Smooth muscle cell of bladder (primary cell): Measurements from ENCODE around the gene LTO1. TPM values are rescaled to one million over a fixed set of nuclear protein-coding genes. Genes with fewer than 3 reads are reported as not detected.

ENCODE experiments used
- total RNA-seq: library from RNA; depleted of rRNA; stranded (reverse); fragments of >200 nt; gene quantifications from 2 replicates; pipeline ENCODE4 v1.2.3, GENCODE V29; 2014

Gene LTO1
- total RNA-seq: 16.4 and 20.5 TPM in 2 replicates

GRCh38 chr11:69674886-69675714 is at the start of gene LTO1:
Gene LTO1, minus strand, starts transcription at chr11:69675353. Its CDS starts 114 bp downstream, at chr11:69675239.

DNA sequence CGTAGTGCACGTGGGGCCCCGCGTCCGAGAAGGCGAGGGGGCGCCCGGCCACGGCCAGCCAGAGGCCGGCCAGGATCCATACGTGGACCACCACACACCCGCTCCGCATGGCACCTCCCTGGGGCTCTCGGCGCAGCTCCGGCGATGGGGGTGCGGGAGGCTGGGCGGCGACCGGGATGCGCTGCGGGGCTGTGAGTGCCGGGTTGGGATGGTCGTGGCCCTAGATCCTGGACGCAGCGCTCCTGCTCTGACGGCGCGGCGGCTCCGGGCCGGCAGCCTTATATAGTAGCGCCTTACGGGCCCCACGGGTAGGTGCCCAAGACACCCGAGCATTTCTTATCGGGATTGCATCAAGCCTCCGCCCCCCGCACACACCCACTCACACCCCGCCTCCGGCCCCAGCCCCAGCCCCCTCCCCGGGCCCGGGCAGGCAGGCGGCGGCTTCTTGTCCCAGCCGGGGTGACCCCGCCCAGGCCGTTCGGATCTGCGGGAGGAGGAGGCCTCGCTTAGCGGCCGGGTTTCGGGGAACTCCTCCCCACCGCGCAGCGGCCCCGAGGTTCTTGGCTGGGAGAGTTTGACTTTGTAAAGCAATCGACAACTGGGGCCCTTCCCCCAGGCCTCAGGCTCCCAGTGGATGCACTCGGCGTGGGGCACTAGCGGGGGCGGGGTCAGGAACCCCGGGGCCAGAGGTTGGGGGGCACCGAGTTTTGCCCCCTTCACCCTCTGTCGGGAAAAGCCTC is 28.8 kb upstream of the LTO1 start, which contains the start of gene FGF19:
TSS of gene FGF19 (minus strand) at position 255 of the 740 bp plus-strand sequence. CDS start at position 109, 146 bp downstream.

DNA sequence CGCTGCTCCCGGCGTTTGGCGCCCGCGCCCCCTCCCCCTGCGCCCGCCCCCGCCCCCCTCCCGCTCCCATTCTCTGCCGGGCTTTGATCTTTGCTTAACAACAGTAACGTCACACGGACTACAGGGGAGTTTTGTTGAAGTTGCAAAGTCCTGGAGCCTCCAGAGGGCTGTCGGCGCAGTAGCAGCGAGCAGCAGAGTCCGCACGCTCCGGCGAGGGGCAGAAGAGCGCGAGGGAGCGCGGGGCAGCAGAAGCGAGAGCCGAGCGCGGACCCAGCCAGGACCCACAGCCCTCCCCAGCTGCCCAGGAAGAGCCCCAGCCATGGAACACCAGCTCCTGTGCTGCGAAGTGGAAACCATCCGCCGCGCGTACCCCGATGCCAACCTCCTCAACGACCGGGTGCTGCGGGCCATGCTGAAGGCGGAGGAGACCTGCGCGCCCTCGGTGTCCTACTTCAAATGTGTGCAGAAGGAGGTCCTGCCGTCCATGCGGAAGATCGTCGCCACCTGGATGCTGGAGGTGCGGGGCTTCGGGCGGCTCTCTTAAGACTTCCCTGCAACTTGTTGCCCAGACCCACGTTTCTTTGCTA is 34.1 kb downstream of the LTO1 start, which contains the start of gene CCND1:
TSS of gene CCND1 (plus strand) at position 162 of the 587 bp plus-strand sequence. CDS start at position 320, 158 bp downstream.

Other genes with a start within 250 kb of the LTO1 start
- not detected in 2 replicates for gene LINC01488, start 193.7 kb downstream of the LTO1 start, total RNA-seq
- 117 and 208 TPM in 2 replicates for gene CCND1, start 34.2 kb downstream of the LTO1 start, total RNA-seq
- gene FGF19, start 28.7 kb upstream of the LTO1 start, total RNA-seq: not detected in 2 replicates
- gene FGF4, start 100.0 kb upstream of the LTO1 start, total RNA-seq: not detected in 2 replicates
- gene FGF3, start 144.1 kb upstream of the LTO1 start, total RNA-seq: not detected in 2 replicates